ENCODE results near the gene CHMP4A. TPM values are rescaled to one million over a fixed set of nuclear protein-coding genes. Genes with fewer than 3 reads are reported as not detected.

The CHMP4A gene
- total and polyA plus RNA-seq, 2 experiments from 2014 or later = 25.6 to 73.6 TPM

GRCh38 chr14:24255931-24256711 lies 42.8 kb upstream of the CHMP4A start:
- H3K36me3 ChIP-seq (replicated peaks; ENCODE audit: insufficient read depth, low read depth) = no peaks in the 10 kb centered on the region
- TF ChIP-seq EZH2phosphoT487 (IDR thresholded peaks at IDR 0.05; ENCODE audit: low read depth, severe bottlenecking, unreplicated experiment) (no peak), CTCF (IDR thresholded peaks at IDR 0.05; ENCODE audit: poor library complexity) (no peak), EZH2 (IDR thresholded peaks at IDR 0.05; ENCODE audit: borderline replicate concordance) (no peak)

DNA sequence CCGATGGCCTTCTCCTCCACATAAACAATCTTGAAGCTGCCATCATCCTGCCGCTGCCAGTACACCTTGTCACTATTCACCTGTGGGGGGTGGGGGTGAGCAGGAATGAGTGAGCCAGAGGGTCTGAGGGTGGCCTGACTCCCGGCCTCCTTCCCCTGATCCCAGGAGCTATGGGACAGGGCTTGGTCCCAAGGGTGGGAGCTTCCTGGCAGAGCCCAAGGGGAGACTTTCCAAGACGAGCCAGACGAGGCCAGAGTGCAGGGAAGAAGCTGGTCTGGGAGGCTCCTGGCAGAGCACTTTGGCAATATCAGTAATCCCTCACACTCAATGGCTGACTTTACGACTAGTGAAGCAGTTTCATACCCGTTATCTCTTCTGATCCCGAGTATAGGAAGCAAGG lies 42.1 kb upstream of the CHMP4A start:
- H3K27ac ChIP-seq = no peak overlapping the region
- TF ChIP-seq EZH2 (IDR thresholded peaks at IDR 0.05; ENCODE audit: borderline replicate concordance) (no peak), CTCF (IDR thresholded peaks at IDR 0.05; ENCODE audit: poor library complexity) (no peak), EZH2phosphoT487 (IDR thresholded peaks at IDR 0.05; ENCODE audit: low read depth, severe bottlenecking, unreplicated experiment) (no peak)
- no peaks in the 10 kb centered on the region for H3K79me2 ChIP-seq
- H3K4me1 ChIP-seq (ENCODE audit: insufficient read depth) = peaks cover 8% of the 10 kb centered on the region
- DNase-seq (ENCODE audit: low spot score) = no peak
- no peaks in the 10 kb centered on the region for H3K9me3 ChIP-seq (ENCODE audit: low read depth)
- H3K9me2 ChIP-seq (replicated peaks; ENCODE audit: insufficient read depth) = no peaks in the 10 kb centered on the region
- H3K27me3 ChIP-seq = no peaks in the 10 kb centered on the region
- H3K36me3 ChIP-seq (replicated peaks; ENCODE audit: insufficient read depth, low read depth) = no peaks in the 10 kb centered on the region
- H3K4me2 ChIP-seq = no peak overlapping the region
- H3K4me3 ChIP-seq = no peak overlapping the region
- no peaks in the 10 kb centered on the region for H4K20me1 ChIP-seq (ENCODE audit: insufficient read depth, poor library complexity, severe bottlenecking)
- 83% methylated on average over 8 of the region's 8 CpGs for WGBS (ENCODE audit: low lambda C conversion rate, missing lambda C conversion rate)
- H2AFZ ChIP-seq = no peak overlapping the region

More at GRCh38 chr14:24255931-24256711, 42.8 kb upstream of the CHMP4A start:
- H3K27me3 ChIP-seq = no peaks in the 10 kb centered on the region
- H3K4me1 ChIP-seq (ENCODE audit: insufficient read depth) = peaks cover 8% of the 10 kb centered on the region
- no peaks in the 10 kb centered on the region for H4K20me1 ChIP-seq (ENCODE audit: insufficient read depth, poor library complexity, severe bottlenecking)
- H3K79me2 ChIP-seq = no peaks in the 10 kb centered on the region
- H3K4me3 ChIP-seq = no peak overlapping the region
- H3K9me2 ChIP-seq (replicated peaks; ENCODE audit: insufficient read depth) = no peaks in the 10 kb centered on the region
- H3K4me2 ChIP-seq = no peak overlapping the region
- H2AFZ ChIP-seq = no peak overlapping the region
- H3K9me3 ChIP-seq (ENCODE audit: low read depth) = no peaks in the 10 kb centered on the region
- DNase-seq (ENCODE audit: low spot score) = no peak
- 89% methylated on average over 12 of the region's 12 CpGs for WGBS (ENCODE audit: low lambda C conversion rate, missing lambda C conversion rate)
- H3K27ac ChIP-seq = no peak overlapping the region

DNA sequence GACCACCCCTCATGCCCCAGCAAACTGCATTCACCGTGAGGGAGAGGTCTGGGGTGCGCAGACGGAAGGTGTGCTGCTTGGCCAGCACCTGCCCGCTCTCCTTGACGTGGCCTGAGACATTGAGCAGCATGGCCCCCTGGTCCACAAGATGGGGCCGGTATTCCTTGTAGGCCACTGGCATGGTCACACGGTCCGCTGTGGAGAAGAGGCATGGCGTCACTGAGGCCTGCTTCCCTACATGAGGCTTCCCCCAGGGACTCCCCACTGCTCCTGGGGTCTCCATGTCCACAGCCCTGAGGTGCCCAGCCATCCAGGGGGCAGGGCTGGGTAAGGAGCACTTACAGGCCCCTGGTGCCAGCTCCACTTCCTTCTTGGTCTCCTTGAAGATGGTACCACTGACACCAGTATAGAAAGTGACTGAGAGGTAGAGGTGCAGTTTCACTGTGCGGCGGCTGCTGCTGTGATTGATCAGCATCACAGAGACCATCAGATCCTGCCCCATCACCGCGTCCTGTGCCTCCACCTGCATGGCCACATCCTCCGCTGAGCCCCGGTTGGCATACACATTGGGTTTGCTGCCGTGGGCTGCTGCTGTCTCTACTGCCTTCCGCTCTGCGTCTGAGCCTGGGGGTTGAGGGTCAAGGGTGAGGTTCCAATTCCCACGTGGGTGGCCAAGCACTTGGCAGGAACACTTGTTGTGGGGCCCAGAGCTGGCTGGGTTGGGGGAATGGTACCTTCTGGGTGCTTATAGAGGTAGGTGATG lies 41.5 kb upstream of the CHMP4A start:
- no peak for DNase-seq (ENCODE audit: low spot score)
- Histone ChIP-seq H3K9me2 (replicated peaks; ENCODE audit: insufficient read depth) (no peaks in the 10 kb centered on the region), H4K20me1 (ENCODE audit: insufficient read depth, poor library complexity, severe bottlenecking) (no peaks in the 10 kb centered on the region), H3K79me2 (no peaks in the 10 kb centered on the region), H3K27ac (no peak overlapping the region), H3K4me2 (no peak overlapping the region), H3K27me3 (no peaks in the 10 kb centered on the region), H3K36me3 (replicated peaks; ENCODE audit: insufficient read depth, low read depth) (no peaks in the 10 kb centered on the region), H3K9me3 (ENCODE audit: low read depth) (no peaks in the 10 kb centered on the region), H2AFZ (no peak overlapping the region), H3K4me1 (ENCODE audit: insufficient read depth) (peaks cover 8% of the 10 kb centered on the region), H3K4me3 (no peak overlapping the region)
- no peak for TF ChIP-seq CTCF (IDR thresholded peaks at IDR 0.05; ENCODE audit: poor library complexity)
- no peak for TF ChIP-seq EZH2phosphoT487 (IDR thresholded peaks at IDR 0.05; ENCODE audit: low read depth, severe bottlenecking, unreplicated experiment)
- WGBS (ENCODE audit: low lambda C conversion rate, missing lambda C conversion rate) = 96% methylated on average over 19 of the region's 19 CpGs
